Thoracic aorta (tissue), 2 donors: ENCODE measurements around the gene KRT6B. TPM values are rescaled to one million over a fixed set of nuclear protein-coding genes. Genes with fewer than 3 reads are reported as not detected.

ENCODE experiments used
- ATAC-seq: fragments of 150-250 bp; one replicate; pipeline ENCODE4 v1.8.0; 2017; ENCODE audit warnings: low read depth; ENCODE audit not compliant: insufficient number of reproducible peaks, low FRiP score
- DNase-seq: peaks from one replicate; pipeline ENCODE4 v3.0.0-alpha.2; 2020; ENCODE audit warnings: low spot score
- H3K27ac ChIP-seq, 2 donors: fragments of 200-600 bp; sonication (generic); 1 replicate in 1 of 2; 2 replicates in 1 of 2; pipeline ENCODE4 v1.5.1; 2016; ENCODE audit warnings: mild to moderate bottlenecking in 2 of 2, moderate library complexity in 2 of 2
- H3K27me3 ChIP-seq: fragments of 200-600 bp; sonication (generic); replicated peaks from 2 replicates; pipeline ENCODE4 v1.6.0; 2016; ENCODE audit warnings: mild to moderate bottlenecking; ENCODE audit not compliant: insufficient read depth
- H3K36me3 ChIP-seq: fragments of 200-600 bp; sonication (generic); one replicate; pipeline ENCODE4 v1.5.1; 2016
- H3K4me1 ChIP-seq, 2 donors: fragments of 200-600 bp; sonication (generic); 1 replicate in 1 of 2; 2 replicates in 1 of 2; pipeline versions ENCODE4 v1.5.1 to v1.6.0; 2016; ENCODE audit warnings: low read depth in 2 of 2, mild to moderate bottlenecking in 1 of 2; ENCODE audit not compliant: control insufficient read depth in 1 of 2
- H3K4me3 ChIP-seq: fragments of 200-600 bp; sonication (generic); 2 replicates; pipeline ENCODE4 v1.5.1; 2016; ENCODE audit warnings: mild to moderate bottlenecking
- H3K9me3 ChIP-seq: fragments of 200-600 bp; sonication (generic); 2 replicates; pipeline ENCODE4 v1.5.1; 2016
- CTCF ChIP-seq: fragments of 200-600 bp; sonication (generic); IDR thresholded peaks from one replicate; pipeline ENCODE4 v1.5.1; 2019; ENCODE audit warnings: antibody characterized with exemption
- total RNA-seq, 2 donors: library from RNA; depleted of rRNA; stranded (reverse); fragments of >200 nt; gene quantifications; one replicate each; pipeline versions ENCODE4 v1.1.0 to v1.2.3, GENCODE V29; 2016

The KRT6B gene
- total RNA-seq, 2 donors from 2014 or later: 0.41 TPM; not detected in 1

GRCh38 chr12:52402873-52403540, 48.9 kb downstream of the KRT6B start:
- DNase-seq: no peak
- Histone ChIP-seq H3K9me3 (no peaks in the 10 kb centered on the region), H3K27ac (no peak overlapping the region), H3K36me3 (no peaks in the 10 kb centered on the region), H3K4me1 (no peaks in the 10 kb centered on the region), H3K4me3 (no peak overlapping the region), H3K27me3 (no peaks in the 10 kb centered on the region)
- no peak for ATAC-seq
- no peak for TF ChIP-seq CTCF

GRCh38 chr12:52402377-52402776, 49.6 kb downstream of the KRT6B start:
- no peaks in the 10 kb centered on the region for H3K27me3 ChIP-seq
- H3K27ac ChIP-seq: no peak overlapping the region
- DNase-seq: no peak
- H3K4me1 ChIP-seq: no peaks in the 10 kb centered on the region
- no peaks in the 10 kb centered on the region for H3K9me3 ChIP-seq
- no peak overlapping the region for H3K4me3 ChIP-seq
- ATAC-seq: no peak
- H3K36me3 ChIP-seq: no peaks in the 10 kb centered on the region
- TF ChIP-seq CTCF: no peak

GRCh38 chr12:52401926-52402325, 50.0 kb downstream of the KRT6B start:
- Histone ChIP-seq H3K27ac (no peak overlapping the region), H3K27me3 (no peaks in the 10 kb centered on the region), H3K4me3 (no peak overlapping the region), H3K9me3 (no peaks in the 10 kb centered on the region), H3K4me1 (no peaks in the 10 kb centered on the region), H3K36me3 (no peaks in the 10 kb centered on the region)
- no peak for ATAC-seq
- TF ChIP-seq CTCF: no peak
- no peak for DNase-seq

GRCh38 chr12:52401526-52401925, 50.4 kb downstream of the KRT6B start:
- Histone ChIP-seq H3K27ac (no peak overlapping the region), H3K9me3 (no peaks in the 10 kb centered on the region), H3K27me3 (no peaks in the 10 kb centered on the region), H3K36me3 (no peaks in the 10 kb centered on the region), H3K4me3 (no peak overlapping the region), H3K4me1 (no peaks in the 10 kb centered on the region)
- ATAC-seq (no peak), DNase-seq (no peak)
- no peak for TF ChIP-seq CTCF

DNA sequence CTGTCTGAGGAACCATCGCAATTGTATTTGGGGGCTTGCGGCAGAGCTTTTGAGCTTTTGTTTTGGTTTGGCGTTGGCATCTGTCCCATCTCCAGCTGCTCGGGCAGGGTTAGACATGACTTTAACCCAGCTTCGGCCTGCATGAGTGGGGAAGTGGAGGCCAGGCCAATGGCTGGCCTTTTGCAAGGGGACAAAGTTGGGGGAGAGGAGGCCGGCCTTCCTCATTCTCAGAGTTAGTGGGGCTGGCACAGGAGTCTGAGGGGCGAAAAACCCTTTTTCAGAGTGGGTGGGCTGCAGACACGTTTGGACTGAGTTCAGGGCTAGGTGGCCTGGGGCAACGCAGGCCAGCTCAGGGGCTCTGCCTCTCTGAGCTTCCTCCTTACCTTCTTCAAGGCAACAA, 51.0 kb downstream of the KRT6B start:
- Histone ChIP-seq H3K4me3 (no peak overlapping the region), H3K27ac (no peak overlapping the region), H3K27me3 (no peaks in the 10 kb centered on the region), H3K4me1 (no peaks in the 10 kb centered on the region), H3K36me3 (no peaks in the 10 kb centered on the region), H3K9me3 (no peaks in the 10 kb centered on the region)
- no peak for ATAC-seq
- TF ChIP-seq CTCF: no peak
- no peak for DNase-seq
